ENCODE results near the gene LMX1B.

The LMX1B gene

DNA sequence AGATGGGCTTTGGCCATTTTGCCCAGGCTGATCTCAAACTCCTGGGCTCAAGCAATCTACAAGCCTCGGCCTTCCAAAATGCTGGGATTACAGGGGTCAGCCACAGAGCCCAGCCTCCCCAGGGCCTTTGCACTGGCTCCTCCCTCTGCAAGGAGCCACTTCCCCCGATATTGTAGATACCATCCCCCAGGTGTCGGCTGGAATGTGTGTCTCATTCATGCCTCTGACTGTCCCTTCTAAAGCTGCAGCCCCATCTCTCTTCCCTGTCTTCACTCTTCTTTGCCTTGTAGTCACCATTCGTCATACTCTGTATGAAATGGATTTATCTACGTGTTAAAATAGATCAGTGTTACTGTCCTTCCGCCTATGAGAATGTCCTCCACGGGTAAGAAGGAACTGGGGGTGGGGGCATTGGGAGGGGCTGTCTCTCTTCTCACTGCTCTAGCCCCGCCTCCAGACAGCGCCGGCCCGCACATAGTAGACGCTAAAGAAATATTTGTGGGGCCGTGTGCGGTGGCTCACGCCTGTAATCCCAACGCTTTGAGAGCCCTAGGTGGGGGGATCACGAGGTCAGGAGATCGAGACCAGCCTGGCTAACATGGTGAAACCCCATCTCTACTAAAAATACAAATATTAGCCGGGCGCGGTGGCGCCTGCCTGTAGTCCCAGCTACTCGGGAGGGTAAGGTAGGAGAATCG is 68.5 kb downstream of the LMX1B start:
- no peak for FAIRE-seq

DNA sequence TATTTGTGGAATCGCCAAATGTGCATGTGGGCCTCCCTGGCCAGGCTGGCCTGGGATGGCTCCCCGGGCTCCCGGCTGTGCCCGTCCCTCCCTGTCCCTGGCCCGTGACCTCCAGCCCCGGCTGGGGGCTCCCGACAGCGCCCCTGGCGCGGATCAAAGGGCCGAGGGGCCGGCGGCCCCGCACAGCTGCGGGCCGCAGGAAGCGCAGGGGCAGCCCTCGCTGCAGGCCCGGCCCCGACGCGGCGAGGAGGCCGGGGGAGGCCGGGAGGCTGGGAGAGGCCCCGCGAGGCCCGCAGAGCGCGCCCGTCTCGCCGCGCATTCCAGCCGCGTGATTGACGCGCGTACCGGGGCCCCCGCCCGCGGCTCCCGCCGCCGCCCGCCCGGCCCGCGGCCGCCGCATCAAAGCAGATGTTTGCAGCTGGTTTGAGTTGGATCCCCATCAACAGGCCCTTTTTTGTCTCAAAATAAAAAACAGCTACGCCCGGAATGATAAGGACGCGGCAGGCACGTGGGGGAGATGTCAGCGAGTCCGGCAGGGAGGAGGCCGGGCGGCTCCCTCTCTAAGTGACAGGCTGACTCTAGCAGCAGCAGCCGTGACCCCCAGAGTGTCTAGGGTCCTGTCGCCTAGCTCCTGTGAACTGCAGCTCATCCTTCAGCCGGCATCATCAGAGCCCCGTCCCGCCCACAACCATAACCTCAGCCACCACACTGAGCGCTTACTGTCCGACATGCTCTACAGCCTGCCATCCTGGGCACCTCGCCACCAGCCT is 69.4 kb downstream of the LMX1B start:
- no peak for FAIRE-seq

GRCh38 chr9:126683698-126684044 is 69.9 kb downstream of the LMX1B start:
- FAIRE-seq, result no peak

DNA sequence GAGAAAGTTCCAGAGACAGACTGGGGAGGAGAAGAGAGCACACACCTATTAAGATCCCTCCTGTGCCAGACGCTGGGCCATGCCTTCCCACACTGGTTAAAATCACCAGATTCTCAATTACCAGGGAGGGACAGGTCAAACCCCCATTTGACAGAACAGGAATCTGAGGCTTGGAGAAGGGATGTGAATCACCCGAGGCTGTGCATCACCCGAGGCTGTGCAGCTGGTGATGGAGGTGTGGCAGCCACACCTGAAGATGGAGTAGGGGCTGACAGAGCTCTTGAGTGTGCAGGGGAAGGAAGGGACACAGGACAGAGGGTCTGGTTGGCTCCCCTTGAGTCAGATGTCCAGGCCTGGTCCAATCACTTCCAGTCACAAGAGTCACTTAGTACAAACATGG is 70.6 kb downstream of the LMX1B start:
- no peak for FAIRE-seq

DNA sequence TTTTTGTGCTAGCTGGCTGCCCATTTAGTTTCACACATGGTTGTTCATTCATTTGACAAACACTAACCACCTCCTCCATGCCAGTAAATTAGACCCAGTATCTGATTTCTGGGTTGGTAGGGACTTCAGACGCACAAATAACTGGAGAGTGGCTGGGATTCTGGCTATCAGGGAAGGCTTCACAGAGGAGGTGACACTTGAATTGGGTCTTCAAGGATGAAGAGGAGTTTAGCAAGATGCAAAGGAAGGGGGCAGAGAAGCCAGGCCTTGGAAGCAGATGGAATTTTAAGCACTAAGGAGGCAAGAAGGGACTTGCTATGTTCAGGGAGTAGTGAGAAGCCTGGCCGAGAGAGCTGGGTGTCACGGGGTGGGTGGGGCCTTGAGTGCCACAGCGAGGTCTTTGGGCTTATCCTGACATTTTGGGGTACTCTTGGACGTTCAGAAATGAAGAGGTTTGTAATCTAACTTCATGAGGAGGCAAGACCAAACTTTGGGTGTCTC is 71.3 kb downstream of the LMX1B start:
- FAIRE-seq, result no peak

- no peak for FAIRE-seq
Observed at GRCh38 chr9:126687930-126688461, 74.3 kb downstream of the LMX1B start.

- FAIRE-seq, result no peak
Observed at GRCh38 chr9:126688617-126689016, 74.9 kb downstream of the LMX1B start.

GRCh38 chr9:126689027-126689825 is 75.5 kb downstream of the LMX1B start:
- no peak for FAIRE-seq

GRCh38 chr9:126690431-126691051 is 76.8 kb downstream of the LMX1B start:
- no peak for FAIRE-seq

DNA sequence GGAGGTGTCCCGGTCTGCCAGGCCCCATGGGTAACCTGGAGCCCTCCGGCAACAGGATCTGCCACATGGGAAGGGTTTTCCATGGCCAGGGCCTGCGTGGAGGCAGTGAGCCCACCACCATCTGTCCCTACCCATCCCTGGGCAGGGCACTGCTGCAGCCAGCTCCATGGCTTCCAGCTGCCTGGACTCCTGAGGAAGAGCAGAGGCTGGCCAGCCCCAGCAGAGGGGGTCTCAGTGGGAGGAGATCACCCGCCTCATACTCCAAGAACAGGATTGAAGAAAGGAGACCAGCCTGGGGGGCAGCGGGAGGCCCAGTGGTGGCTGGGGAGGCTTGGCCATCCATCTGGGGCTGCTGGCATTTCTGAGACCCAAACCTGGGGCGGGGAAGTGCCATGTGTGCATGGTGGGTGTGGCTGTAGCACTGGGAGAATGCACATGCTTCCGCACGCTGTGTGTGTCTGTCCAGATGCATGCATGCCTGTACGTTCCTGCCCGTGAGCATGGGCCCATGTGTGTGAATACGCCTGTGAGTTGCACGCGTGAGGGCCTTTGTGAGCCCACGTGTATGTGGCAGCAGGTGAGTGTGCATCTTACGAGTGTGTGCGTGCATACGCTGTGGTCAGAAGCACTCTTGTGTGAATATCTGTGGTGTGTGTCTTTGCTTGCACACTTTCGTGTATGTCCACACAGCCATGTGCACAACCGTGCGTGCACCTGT is 78.5 kb downstream of the LMX1B start:
- no peak for FAIRE-seq

DNA sequence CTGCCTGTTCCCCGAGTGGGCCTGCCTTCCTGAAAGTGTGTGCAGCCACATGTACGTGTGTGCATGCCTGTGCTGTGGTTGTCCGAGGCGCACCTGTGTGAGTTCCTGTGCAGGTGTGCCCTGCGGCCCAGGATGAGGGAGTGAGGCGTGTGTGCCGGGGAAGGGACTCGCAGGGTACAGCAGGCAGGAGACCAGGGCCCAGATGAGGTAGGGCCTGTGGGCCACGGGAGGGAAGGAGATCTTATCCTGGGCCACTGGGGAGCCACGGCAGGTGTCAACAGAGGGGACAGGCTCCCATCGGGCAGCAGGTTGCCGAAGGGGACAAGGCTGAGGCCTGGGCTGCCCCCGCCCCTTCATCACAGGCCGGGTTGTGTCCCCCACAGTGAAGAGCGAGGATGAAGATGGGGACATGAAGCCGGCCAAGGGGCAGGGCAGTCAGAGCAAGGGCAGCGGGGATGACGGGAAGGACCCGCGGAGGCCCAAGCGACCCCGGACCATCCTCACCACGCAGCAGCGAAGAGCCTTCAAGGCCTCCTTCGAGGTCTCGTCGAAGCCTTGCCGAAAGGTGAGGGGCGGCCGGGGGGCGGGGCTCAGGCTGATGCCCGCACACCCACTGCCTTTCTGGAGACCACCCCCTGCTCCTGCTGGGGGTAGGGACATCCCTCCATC is 79.2 kb downstream of the LMX1B start:
- FAIRE-seq, result no peak

DNA sequence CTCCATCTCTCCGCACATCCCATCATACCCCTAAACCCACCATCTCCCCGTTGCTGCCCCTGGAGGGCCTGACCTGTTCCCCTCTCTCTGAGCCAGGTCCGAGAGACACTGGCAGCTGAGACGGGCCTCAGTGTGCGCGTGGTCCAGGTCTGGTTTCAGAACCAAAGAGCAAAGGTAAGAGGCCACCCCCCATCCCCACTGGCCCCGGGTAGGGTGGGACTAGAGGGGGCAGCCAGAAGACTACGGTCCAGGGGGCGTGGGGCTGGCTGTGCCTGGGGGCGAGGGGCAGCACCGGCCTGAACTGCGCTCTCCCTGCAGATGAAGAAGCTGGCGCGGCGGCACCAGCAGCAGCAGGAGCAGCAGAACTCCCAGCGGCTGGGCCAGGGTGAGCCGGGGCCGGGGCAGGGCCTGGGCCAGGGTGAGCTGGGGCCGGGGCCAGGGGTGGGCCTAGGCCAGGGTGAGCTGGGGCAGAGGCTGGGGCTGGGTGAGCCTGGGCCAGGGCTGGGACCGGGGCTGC is 79.8 kb downstream of the LMX1B start:
- no peak for FAIRE-seq

GRCh38 chr9:126694206-126695081 is 80.7 kb downstream of the LMX1B start:
- FAIRE-seq, result no peak

DNA sequence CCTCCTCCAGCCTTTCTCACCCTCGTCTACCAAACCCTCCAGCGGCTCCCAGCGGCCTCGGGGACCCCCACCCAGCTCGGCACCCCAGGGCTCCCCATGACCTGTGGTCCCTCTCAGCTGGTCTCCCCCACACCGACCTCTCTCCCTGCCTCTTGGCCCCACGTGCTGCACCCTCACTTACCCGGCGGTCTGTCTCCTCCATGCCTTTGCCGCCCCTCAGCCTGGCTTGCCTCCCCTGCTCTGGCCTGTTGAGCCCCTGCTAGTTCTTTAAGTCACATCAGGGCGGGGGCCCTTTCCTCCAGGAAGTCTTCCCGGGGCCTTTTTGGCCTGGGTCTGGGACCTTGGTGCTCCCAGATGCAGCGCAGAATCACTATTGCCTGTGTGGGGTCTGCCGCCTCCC is 81.5 kb downstream of the LMX1B start:
- no peak for FAIRE-seq

DNA sequence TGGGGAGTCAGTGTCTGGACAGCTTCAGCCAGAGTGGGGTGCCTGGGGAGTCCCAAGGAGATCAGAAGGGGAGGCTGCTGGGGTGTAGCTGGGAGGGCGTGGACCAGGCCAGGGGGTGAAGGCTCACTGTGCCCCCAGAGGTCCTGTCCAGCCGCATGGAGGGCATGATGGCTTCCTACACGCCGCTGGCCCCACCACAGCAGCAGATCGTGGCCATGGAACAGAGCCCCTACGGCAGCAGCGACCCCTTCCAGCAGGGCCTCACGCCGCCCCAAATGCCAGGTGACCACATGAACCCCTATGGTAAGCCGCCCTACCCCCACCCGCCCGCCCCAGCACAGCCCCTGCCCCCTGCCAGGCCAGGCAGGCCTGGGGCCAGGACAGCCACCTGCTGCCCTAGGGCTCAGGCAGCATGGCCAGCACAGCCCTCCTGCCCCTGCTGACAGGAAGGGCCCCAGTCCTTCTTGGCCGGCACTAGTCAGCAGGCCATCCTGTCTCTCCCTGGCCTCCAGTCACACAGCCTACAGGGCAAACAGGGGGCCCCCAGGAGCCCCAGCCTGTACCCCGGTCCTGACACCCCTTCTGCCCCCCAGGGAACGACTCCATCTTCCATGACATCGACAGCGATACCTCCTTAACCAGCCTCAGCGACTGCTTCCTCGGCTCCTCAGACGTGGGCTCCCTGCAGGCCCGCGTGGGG is 82.1 kb downstream of the LMX1B start:
- no peak for FAIRE-seq

- FAIRE-seq, result no peak
Observed at GRCh38 chr9:126696401-126697145, 82.8 kb downstream of the LMX1B start.

- no peak for FAIRE-seq
Observed at GRCh38 chr9:126697330-126697729, 83.6 kb downstream of the LMX1B start.

- no peak for FAIRE-seq
Observed at GRCh38 chr9:126698251-126698650, 84.5 kb downstream of the LMX1B start.

- FAIRE-seq, result no peak
Observed at GRCh38 chr9:126698756-126699155, 85.0 kb downstream of the LMX1B start.

Data from endometrium (tissue), 2 donors.